HepG2 (cell line): Measurements from ENCODE around the gene NAV2. TPM values are rescaled to one million over a fixed set of nuclear protein-coding genes. Genes with fewer than 3 reads are reported as not detected.

Source experiments
- ATAC-seq: fragments of 200-7000 bp; cut with Tn5 transposase; 3 replicates; pipeline ENCODE4 v1.9.1; 2020; ENCODE audit warnings: mild to moderate bottlenecking, moderate library complexity
- BruUV-seq: library from RNA; stranded (reverse); fragments of 400-500 nt; replicated peaks from 2 replicates; lab custom pipeline; 2021; lab: Mats Ljungman, UMichigan
- CTCF ChIA-PET: fragments of 300-600 bp; formaldehyde crosslinking; extraction: SDS; loops from one replicate; lab custom pipeline; 2021; ENCODE audit warnings: low total read pairs, inconsistent platforms, low intra/inter-chr PET ratio; lab: Yijun Ruan, JAX
- POLR2A ChIA-PET: fragments of 350-600 bp; sonication (Branson Sonifier 250); formaldehyde crosslinking; loops from one replicate; lab custom pipeline; 2020; ENCODE audit warnings: antibody characterized with exemption, inconsistent platforms; lab: Yijun Ruan, JAX
- DNase-seq: peaks from one replicate; pipeline ENCODE4 v3.0.0-alpha.2; 2015; ENCODE audit warnings: low spot score
- FAIRE-seq: peaks from 3 replicates; lab custom pipeline; 2011; peaks lifted over from hg19 to GRCh38; lab: Jason Lieb, UNC
- H2AFZ ChIP-seq: one replicate; pipeline ENCODE4 v1.6.1; 2011; ENCODE audit warnings: low read length, inconsistent platforms
- H3K27ac ChIP-seq: fragments of 300-600 bp; 3 replicates; pipeline ENCODE4 v1.8.0; 2011; ENCODE audit warnings: mixed run types, mild to moderate bottlenecking, mixed read lengths, low read length, inconsistent platforms; ENCODE audit not compliant: insufficient read depth; ENCODE audit errors: extremely low read length
- H3K27me3 ChIP-seq, 2 experiments: fragments of 200-600 bp in 1 of 2; 2 replicates in 1 of 2; 3 replicates in 1 of 2; pipeline versions ENCODE4 v1.6.0 to v1.8.0; 2011; ENCODE audit warnings: low read length in 2 of 2, mild to moderate bottlenecking in 2 of 2, moderate library complexity in 2 of 2, inconsistent platforms in 1 of 2; ENCODE audit not compliant: insufficient read depth in 2 of 2, control insufficient read depth in 1 of 2
- H3K36me3 ChIP-seq, 2 experiments: fragments of 200-600 bp in 1 of 2; replicated peaks in 1 of 2; 2 replicates in 1 of 2; 3 replicates in 1 of 2; pipeline versions ENCODE4 v1.5.1 to v1.8.0; 2011; ENCODE audit warnings: low read length in 2 of 2, inconsistent platforms in 1 of 2; ENCODE audit not compliant: insufficient read depth in 2 of 2, control insufficient read depth in 1 of 2
- H3K4me1 ChIP-seq: 2 replicates; pipeline ENCODE4 v1.5.1; 2012; ENCODE audit warnings: low read length, inconsistent platforms; ENCODE audit not compliant: insufficient read depth
- H3K4me2 ChIP-seq: 2 replicates; pipeline ENCODE4 v1.6.0; 2011; ENCODE audit warnings: low read depth, low read length, inconsistent platforms
- H3K4me3 ChIP-seq, 3 experiments: fragments of 200-600 bp in 1 of 3; sonication (generic), shearing (Covaris generic) in 1 of 3; replicated peaks in 1 of 3; 2 replicates each; pipeline ENCODE4 v1.5.1; 2011 to 2016; ENCODE audit warnings: low read length in 3 of 3, inconsistent platforms in 2 of 3, low read depth in 2 of 3, mild to moderate bottlenecking in 2 of 3, control low read depth in 1 of 3, mixed read lengths in 1 of 3; ENCODE audit not compliant: insufficient read depth in 1 of 3
- H3K79me2 ChIP-seq: one replicate; pipeline ENCODE4 v1.6.1; 2011; ENCODE audit warnings: low read length, inconsistent platforms; ENCODE audit not compliant: insufficient read depth
- H3K9ac ChIP-seq: 2 replicates; pipeline ENCODE4 v1.6.0; 2011; ENCODE audit warnings: mild to moderate bottlenecking, low read depth, low read length, inconsistent platforms; ENCODE audit not compliant: insufficient read depth
- H3K9me3 ChIP-seq: 2 replicates; pipeline ENCODE4 v1.5.1; 2012; ENCODE audit warnings: mild to moderate bottlenecking, low read length
- H4K20me1 ChIP-seq: 2 replicates; pipeline ENCODE4 v1.6.0; 2011; ENCODE audit warnings: inconsistent platforms, mild to moderate bottlenecking, low read length, moderate library complexity; ENCODE audit not compliant: insufficient read depth
- EHMT2 ChIP-seq: fragments of 200-600 bp; sonication (generic); IDR thresholded peaks from 2 replicates; pipeline ENCODE4 v1.7.0; 2017; ENCODE audit warnings: antibody characterized with exemption, low read depth, low read length, borderline replicate concordance
- HNF4G ChIP-seq, 2 experiments: sonication (generic) in 1 of 2; formaldehyde crosslinking in 1 of 2; IDR thresholded peaks; 2 replicates each; pipeline versions ENCODE4 v1.4.0 to v1.6.1; 2011 to 2020; ENCODE audit warnings: borderline replicate concordance in 2 of 2, low read depth in 2 of 2, mild to moderate bottlenecking in 2 of 2, low read length in 1 of 2, missing genetic modification reagents in 1 of 2, moderate library complexity in 1 of 2
- MLLT10 ChIP-seq: sonication (generic); formaldehyde crosslinking; IDR thresholded peaks from 2 replicates; pipeline ENCODE4 v1.4.0; 2020; ENCODE audit warnings: missing genetic modification reagents
- NFIB ChIP-seq: sonication (generic); formaldehyde crosslinking; IDR thresholded peaks from 2 replicates; pipeline ENCODE4 v1.9.0; 2021; ENCODE audit warnings: missing genetic modification reagents, mild to moderate bottlenecking, borderline replicate concordance
- SOX6 ChIP-seq, 2 experiments: fragments of 450-650 bp in 1 of 2; sonication (generic) in 1 of 2; formaldehyde crosslinking in 1 of 2; IDR thresholded peaks; 2 replicates each; pipeline versions ENCODE4 v1.4.0 to v1.6.1; 2017 to 2020; ENCODE audit warnings: antibody characterized with exemption in 1 of 2, mild to moderate bottlenecking in 1 of 2, missing genetic modification reagents in 1 of 2
- XBP1 ChIP-seq: sonication (generic); formaldehyde crosslinking; IDR thresholded peaks from 2 replicates; pipeline ENCODE4 v1.5.0; 2020; ENCODE audit warnings: missing genetic modification reagents
- ZNF136 ChIP-seq: sonication (generic); formaldehyde crosslinking; IDR thresholded peaks from 2 replicates; pipeline ENCODE4 v1.8.1; 2022; ENCODE audit warnings: low read depth, mild to moderate bottlenecking, moderate library complexity, missing genetic modification reagents
- ZNF274 ChIP-seq: sonication (generic); formaldehyde crosslinking; IDR thresholded peaks from 2 replicates; pipeline ENCODE4 v1.5.1; 2020; ENCODE audit warnings: mild to moderate bottlenecking, missing genetic modification reagents
- ZNF460 ChIP-seq: sonication (generic); formaldehyde crosslinking; IDR thresholded peaks from 2 replicates; pipeline ENCODE4 v1.5.1; 2020; ENCODE audit warnings: missing genetic modification reagents, mild to moderate bottlenecking, borderline replicate concordance
- ZNF562 ChIP-seq: sonication (generic); formaldehyde crosslinking; IDR thresholded peaks from 2 replicates; pipeline ENCODE4 v1.8.0; 2022; ENCODE audit warnings: missing genetic modification reagents, borderline replicate concordance
- ZNF850 ChIP-seq: sonication (generic); formaldehyde crosslinking; conservative IDR thresholded peaks from 2 replicates; pipeline ENCODE4 v1.9.0; 2021; ENCODE audit warnings: mild to moderate bottlenecking, missing genetic modification reagents
- WGBS: methylation state at CpG from one replicate; pipeline ENCODE4 v1.1.6; 2017; ENCODE audit warnings: low lambda C conversion rate; 5-methylcytosine and 5-hydroxymethylcytosine counted together
- in situ Hi-C: cut with HindIII; loops from 2 replicates; pipeline ENCODE4 v1.10.0; 2017; ENCODE audit warnings: low pct_unique_long_range_greater_than_20kb; ENCODE audit not compliant: extremely low pct_ligation_motif_present
- intact Hi-C: fragments of 100-400 bp; cut with micrococcal nuclease; formaldehyde crosslinking; loops from one replicate; pipeline ENCODE4 v1.10.0; 2022; ENCODE audit not compliant: unreplicated experiment
- polyA plus RNA-seq, 8 experiments: library from polyadenylated mRNA; depleted of rRNA in 3 of 8; stranded (reverse) in 7 of 8; unstranded in 1 of 8; fragments of >200 nt; fragmentation: Illumina TruSeq in 4 of 8; extraction: Trizol in 4 of 8; gene quantifications; 2 replicates each; pipeline versions ENCODE4 v1.2.1 to v1.2.3, GENCODE V29; 2011 to 2016; ENCODE audit warnings: low read depth in 4 of 8, missing spikeins in 1 of 8, mixed read lengths in 1 of 8; ENCODE audit not compliant: insufficient read depth in 1 of 8
- total RNA-seq, 5 experiments: library from RNA; depleted of rRNA; stranded (reverse); fragments of >200 nt; fragmentation: Illumina TruSeq; extraction: Trizol; gene quantifications; 2 replicates each; pipeline ENCODE4 v1.2.3, GENCODE V29; 2016; ENCODE audit warnings: low read depth in 1 of 5
- TF ChIP-seq, protein P1 (sequence below): sonication (generic); formaldehyde crosslinking; IDR thresholded peaks from 2 replicates; pipeline ENCODE4 v1.4.0; 2020; ENCODE audit warnings: mild to moderate bottlenecking, missing genetic modification reagents
- TF ChIP-seq, protein P2 (sequence below), 2 experiments: IDR thresholded peaks; 2 replicates each; pipeline ENCODE4 v1.6.1; 2011 to 2012; ENCODE audit warnings: low read length in 2 of 2, borderline replicate concordance in 1 of 2, low read depth in 1 of 2, mild to moderate bottlenecking in 1 of 2, moderate library complexity in 1 of 2

NAV2 gene
- total and polyA plus RNA-seq, 2 of the 13 experiments (the other 11 are each of a cell fraction or from before 2014, with no cell fraction given), result 9.3 to 34.6 TPM

DNA sequence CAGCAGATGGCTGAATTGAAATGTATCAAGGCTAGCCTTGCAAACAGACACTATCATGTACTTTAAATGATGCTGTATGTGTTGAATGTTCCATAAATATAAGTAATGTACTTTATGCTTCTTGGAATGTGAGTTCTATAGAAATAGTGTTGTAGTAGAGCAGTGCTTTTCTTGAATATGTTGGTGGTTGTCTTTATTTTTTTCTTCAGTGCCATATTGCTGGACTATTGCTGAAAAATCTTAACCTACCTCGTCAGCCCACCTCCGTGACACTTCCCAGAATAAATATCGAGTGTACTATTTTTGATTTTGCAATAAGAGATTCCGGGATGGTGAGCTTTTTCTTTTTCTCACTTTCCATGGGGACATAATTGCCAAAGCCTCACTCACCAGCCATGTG is 153.9 kb downstream of the NAV2 start:
- no TSS peak for BruUV-seq
- peaks cover 0 to 15% of the 10 kb centered on the region in 2 experiments; a peak in 2 of 5 replicates for H3K27me3 ChIP-seq
- FAIRE-seq (no peak), ATAC-seq (no peak), DNase-seq (no peak)
- TF ChIP-seq NFIB (CRISPR knock-in tag) (no peak), ZNF274 (CRISPR knock-in tag) (no peak), MLLT10 (no peak), ZNF136 (CRISPR knock-in tag) (no peak), ZNF850 (CRISPR knock-in tag) (no peak), ZNF460 (CRISPR knock-in tag) (no peak), XBP1 (no peak), EHMT2 (no peak), HNF4G (IDR thresholded peaks at IDR 0.05; ENCODE audit: borderline replicate concordance, low read depth, low read length) (no peak), HNF4G (CRISPR knock-in tag; IDR thresholded peaks at IDR 0.05; ENCODE audit: borderline replicate concordance, low read depth) (no peak), ZNF562 (CRISPR knock-in tag) (no peak), SOX6 (IDR thresholded peaks at IDR 0.05) (no peak), SOX6 (CRISPR knock-in tag; IDR thresholded peaks at IDR 0.05) (no peak)
- TF ChIP-seq, protein P1, sequence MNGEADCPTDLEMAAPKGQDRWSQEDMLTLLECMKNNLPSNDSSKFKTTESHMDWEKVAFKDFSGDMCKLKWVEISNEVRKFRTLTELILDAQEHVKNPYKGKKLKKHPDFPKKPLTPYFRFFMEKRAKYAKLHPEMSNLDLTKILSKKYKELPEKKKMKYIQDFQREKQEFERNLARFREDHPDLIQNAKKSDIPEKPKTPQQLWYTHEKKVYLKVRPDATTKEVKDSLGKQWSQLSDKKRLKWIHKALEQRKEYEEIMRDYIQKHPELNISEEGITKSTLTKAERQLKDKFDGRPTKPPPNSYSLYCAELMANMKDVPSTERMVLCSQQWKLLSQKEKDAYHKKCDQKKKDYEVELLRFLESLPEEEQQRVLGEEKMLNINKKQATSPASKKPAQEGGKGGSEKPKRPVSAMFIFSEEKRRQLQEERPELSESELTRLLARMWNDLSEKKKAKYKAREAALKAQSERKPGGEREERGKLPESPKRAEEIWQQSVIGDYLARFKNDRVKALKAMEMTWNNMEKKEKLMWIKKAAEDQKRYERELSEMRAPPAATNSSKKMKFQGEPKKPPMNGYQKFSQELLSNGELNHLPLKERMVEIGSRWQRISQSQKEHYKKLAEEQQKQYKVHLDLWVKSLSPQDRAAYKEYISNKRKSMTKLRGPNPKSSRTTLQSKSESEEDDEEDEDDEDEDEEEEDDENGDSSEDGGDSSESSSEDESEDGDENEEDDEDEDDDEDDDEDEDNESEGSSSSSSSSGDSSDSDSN (CRISPR knock-in tag), result no peak
- TF ChIP-seq, protein P2, sequence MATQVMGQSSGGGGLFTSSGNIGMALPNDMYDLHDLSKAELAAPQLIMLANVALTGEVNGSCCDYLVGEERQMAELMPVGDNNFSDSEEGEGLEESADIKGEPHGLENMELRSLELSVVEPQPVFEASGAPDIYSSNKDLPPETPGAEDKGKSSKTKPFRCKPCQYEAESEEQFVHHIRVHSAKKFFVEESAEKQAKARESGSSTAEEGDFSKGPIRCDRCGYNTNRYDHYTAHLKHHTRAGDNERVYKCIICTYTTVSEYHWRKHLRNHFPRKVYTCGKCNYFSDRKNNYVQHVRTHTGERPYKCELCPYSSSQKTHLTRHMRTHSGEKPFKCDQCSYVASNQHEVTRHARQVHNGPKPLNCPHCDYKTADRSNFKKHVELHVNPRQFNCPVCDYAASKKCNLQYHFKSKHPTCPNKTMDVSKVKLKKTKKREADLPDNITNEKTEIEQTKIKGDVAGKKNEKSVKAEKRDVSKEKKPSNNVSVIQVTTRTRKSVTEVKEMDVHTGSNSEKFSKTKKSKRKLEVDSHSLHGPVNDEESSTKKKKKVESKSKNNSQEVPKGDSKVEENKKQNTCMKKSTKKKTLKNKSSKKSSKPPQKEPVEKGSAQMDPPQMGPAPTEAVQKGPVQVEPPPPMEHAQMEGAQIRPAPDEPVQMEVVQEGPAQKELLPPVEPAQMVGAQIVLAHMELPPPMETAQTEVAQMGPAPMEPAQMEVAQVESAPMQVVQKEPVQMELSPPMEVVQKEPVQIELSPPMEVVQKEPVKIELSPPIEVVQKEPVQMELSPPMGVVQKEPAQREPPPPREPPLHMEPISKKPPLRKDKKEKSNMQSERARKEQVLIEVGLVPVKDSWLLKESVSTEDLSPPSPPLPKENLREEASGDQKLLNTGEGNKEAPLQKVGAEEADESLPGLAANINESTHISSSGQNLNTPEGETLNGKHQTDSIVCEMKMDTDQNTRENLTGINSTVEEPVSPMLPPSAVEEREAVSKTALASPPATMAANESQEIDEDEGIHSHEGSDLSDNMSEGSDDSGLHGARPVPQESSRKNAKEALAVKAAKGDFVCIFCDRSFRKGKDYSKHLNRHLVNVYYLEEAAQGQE (IDR thresholded peaks at IDR 0.05; ENCODE audit: borderline replicate concordance in 1 of 2, low read depth in 1 of 2, low read length in 2 of 2), result no peak
- no peak overlapping the region for H3K4me2 ChIP-seq
- CTCF ChIA-PET, result no interaction called here
- H3K9me3 ChIP-seq, result no peaks in the 10 kb centered on the region
- intact Hi-C loops, result no loop called here
- no peaks in the 10 kb centered on the region for H3K79me2 ChIP-seq
- no peak overlapping the region for H2AFZ ChIP-seq
- in situ Hi-C loops, result no loop called here
- no peak overlapping the region for H3K4me3 ChIP-seq
- no peaks in the 10 kb centered on the region for H3K36me3 ChIP-seq
- peaks cover 10% of the 10 kb centered on the region for H3K4me1 ChIP-seq
- H3K27ac ChIP-seq, result no peak overlapping the region
- POLR2A ChIA-PET, result no interaction called here
- no peak overlapping the region for H3K9ac ChIP-seq
- H4K20me1 ChIP-seq, result no peaks in the 10 kb centered on the region
- WGBS, result 9% methylated on average over 4 of the region's 4 CpGs
